Measurements from ENCODE around the gene LRMDA.

Gene LRMDA

GRCh38 chr10:76177936-76178335 is 746.5 kb downstream of the LRMDA start:
- in situ Hi-C loops (cut with MboI; ENCODE audit: low pct_unique_long_range_greater_than_20kb, low sequenced_read_pairs): no loop called here

GRCh38 chr10:76178532-76179292 is 747.3 kb downstream of the LRMDA start:
- no peak for DNase-seq
- in situ Hi-C loops (cut with MboI; ENCODE audit: low pct_unique_long_range_greater_than_20kb, low sequenced_read_pairs): no loop called here

More at GRCh38 chr10:76177936-76178335, 746.5 kb downstream of the LRMDA start:
- no peak for DNase-seq

GRCh38 chr10:76179806-76180205 is 748.4 kb downstream of the LRMDA start:
- in situ Hi-C loops (cut with MboI; ENCODE audit: low pct_unique_long_range_greater_than_20kb, low sequenced_read_pairs): no loop called here
- DNase-seq: no peak

- in situ Hi-C loops (cut with MboI; ENCODE audit: low pct_unique_long_range_greater_than_20kb, low sequenced_read_pairs): no loop called here
- DNase-seq: no peak
Measured at GRCh38 chr10:76184647-76185046, 753.2 kb downstream of the LRMDA start.

GRCh38 chr10:76185471-76186301 is 754.3 kb downstream of the LRMDA start:
- in situ Hi-C loops (cut with MboI; ENCODE audit: low pct_unique_long_range_greater_than_20kb, low sequenced_read_pairs): no loop called here
- no peak for DNase-seq

- in situ Hi-C loops (cut with MboI; ENCODE audit: low pct_unique_long_range_greater_than_20kb, low sequenced_read_pairs): no loop called here
- DNase-seq: no peak
Measured at GRCh38 chr10:76188216-76188615, 756.8 kb downstream of the LRMDA start.

GRCh38 chr10:76190634-76191270 is 759.3 kb downstream of the LRMDA start:
- in situ Hi-C loops (cut with MboI; ENCODE audit: low pct_unique_long_range_greater_than_20kb, low sequenced_read_pairs): no loop called here
- no peak for DNase-seq

- DNase-seq: no peak
- in situ Hi-C loops (cut with MboI; ENCODE audit: low pct_unique_long_range_greater_than_20kb, low sequenced_read_pairs): no loop called here
Measured at GRCh38 chr10:76191336-76191735, 759.9 kb downstream of the LRMDA start.

GRCh38 chr10:76192151-76192550 is 760.7 kb downstream of the LRMDA start:
- DNase-seq: no peak
- in situ Hi-C loops (cut with MboI; ENCODE audit: low pct_unique_long_range_greater_than_20kb, low sequenced_read_pairs): no loop called here

GRCh38 chr10:76192694-76193320 is 761.4 kb downstream of the LRMDA start:
- in situ Hi-C loops (cut with MboI; ENCODE audit: low pct_unique_long_range_greater_than_20kb, low sequenced_read_pairs): no loop called here
- DNase-seq: no peak

GRCh38 chr10:76195654-76196390 is 764.4 kb downstream of the LRMDA start:
- in situ Hi-C loops (cut with MboI; ENCODE audit: low pct_unique_long_range_greater_than_20kb, low sequenced_read_pairs): no loop called here
- DNase-seq: no peak

- no peak for DNase-seq
- in situ Hi-C loops (cut with MboI; ENCODE audit: low pct_unique_long_range_greater_than_20kb, low sequenced_read_pairs): no loop called here
Measured at GRCh38 chr10:76197293-76197692, 765.9 kb downstream of the LRMDA start.

GRCh38 chr10:76198287-76199035 is 767.0 kb downstream of the LRMDA start:
- no peak for DNase-seq
- in situ Hi-C loops (cut with MboI; ENCODE audit: low pct_unique_long_range_greater_than_20kb, low sequenced_read_pairs): no loop called here

GRCh38 chr10:76201962-76202361 is 770.5 kb downstream of the LRMDA start:
- no peak for DNase-seq
- in situ Hi-C loops (cut with MboI; ENCODE audit: low pct_unique_long_range_greater_than_20kb, low sequenced_read_pairs): no loop called here

- no peak for DNase-seq
- in situ Hi-C loops (cut with MboI; ENCODE audit: low pct_unique_long_range_greater_than_20kb, low sequenced_read_pairs): no loop called here
Measured at GRCh38 chr10:76202777-76203176, 771.4 kb downstream of the LRMDA start.

- in situ Hi-C loops (cut with MboI; ENCODE audit: low pct_unique_long_range_greater_than_20kb, low sequenced_read_pairs): no loop called here
- no peak for DNase-seq
Measured at GRCh38 chr10:76205361-76205760, 773.9 kb downstream of the LRMDA start.

- in situ Hi-C loops (cut with MboI; ENCODE audit: low pct_unique_long_range_greater_than_20kb, low sequenced_read_pairs): no loop called here
- no peak for DNase-seq
Measured at GRCh38 chr10:76206797-76207352, 775.5 kb downstream of the LRMDA start.

GRCh38 chr10:76209135-76209534 is 777.7 kb downstream of the LRMDA start:
- in situ Hi-C loops (cut with MboI; ENCODE audit: low pct_unique_long_range_greater_than_20kb, low sequenced_read_pairs): no loop called here
- no peak for DNase-seq
